Measurements from ENCODE around the gene GABRB1. TPM values are rescaled to one million over a fixed set of nuclear protein-coding genes. Genes with fewer than 3 reads are reported as not detected.

Gene GABRB1
- total and polyA plus RNA-seq, 2 donors (not counting 3 experiments of a cell fraction or from before 2014, with no cell fraction given): not detected

DNA sequence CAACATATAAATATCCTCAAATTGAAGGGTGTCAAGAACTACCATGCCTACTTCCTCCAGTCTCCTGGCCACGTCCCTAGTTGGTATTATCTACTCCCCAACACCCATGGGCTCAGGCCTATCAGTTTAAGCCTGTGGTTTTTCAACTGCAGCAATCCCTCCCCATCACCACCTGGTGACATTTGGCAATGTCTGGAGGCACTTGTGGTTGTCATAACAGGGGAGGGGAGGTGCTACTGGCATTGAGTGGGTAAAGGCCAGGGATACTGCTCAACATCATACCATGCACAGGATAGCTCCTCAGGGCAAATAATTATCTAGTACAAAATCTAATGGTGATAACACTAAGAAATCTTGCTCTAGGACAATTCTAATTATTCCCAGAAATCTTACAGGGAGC, 336.8 kb downstream of the GABRB1 start:
- no peaks in the 10 kb centered on the region for H3K9me1 ChIP-seq (replicated peaks; ENCODE audit: control insufficient read depth, extremely low read depth, insufficient read depth, low read length)
- BruUV-seq (replicated peaks): no TSS peak
- ChIA-PET CTCF (no interaction called here), POLR2A (no interaction called here)
- no peaks in the 10 kb centered on the region for H3K36me3 ChIP-seq (ENCODE audit: control insufficient read depth in 2 of 2, extremely low read depth in 1 of 2, insufficient read depth in 2 of 2, low read length in 2 of 2)
- H3K4me2 ChIP-seq (ENCODE audit: insufficient read depth, low read length): no peak overlapping the region
- dilution Hi-C loops (cut with MboI; ENCODE audit: extremely low pct_ligation_motif_present, low sequenced_read_pairs): no loop called here
- H3K4me3 ChIP-seq (replicated peaks in 1 of 3; ENCODE audit: insufficient read depth in 1 of 3, low read depth in 1 of 3, low read length in 3 of 3): no peak overlapping the region
- H3K4me1 ChIP-seq (ENCODE audit: control insufficient read depth, extremely low read depth, insufficient read depth, low read length): no peaks in the 10 kb centered on the region
- FAIRE-seq (no peak), DNase-seq (ENCODE audit: low read depth, low spot score) (no peak)
- H2AFZ ChIP-seq (ENCODE audit: low read depth, low read length): no peak overlapping the region
- intact Hi-C loops (cut with micrococcal nuclease): no loop called here
- no peaks in the 10 kb centered on the region for H3K79me2 ChIP-seq (ENCODE audit: control insufficient read depth, insufficient read depth, low read length)
- TF ChIP-seq, protein P1, sequence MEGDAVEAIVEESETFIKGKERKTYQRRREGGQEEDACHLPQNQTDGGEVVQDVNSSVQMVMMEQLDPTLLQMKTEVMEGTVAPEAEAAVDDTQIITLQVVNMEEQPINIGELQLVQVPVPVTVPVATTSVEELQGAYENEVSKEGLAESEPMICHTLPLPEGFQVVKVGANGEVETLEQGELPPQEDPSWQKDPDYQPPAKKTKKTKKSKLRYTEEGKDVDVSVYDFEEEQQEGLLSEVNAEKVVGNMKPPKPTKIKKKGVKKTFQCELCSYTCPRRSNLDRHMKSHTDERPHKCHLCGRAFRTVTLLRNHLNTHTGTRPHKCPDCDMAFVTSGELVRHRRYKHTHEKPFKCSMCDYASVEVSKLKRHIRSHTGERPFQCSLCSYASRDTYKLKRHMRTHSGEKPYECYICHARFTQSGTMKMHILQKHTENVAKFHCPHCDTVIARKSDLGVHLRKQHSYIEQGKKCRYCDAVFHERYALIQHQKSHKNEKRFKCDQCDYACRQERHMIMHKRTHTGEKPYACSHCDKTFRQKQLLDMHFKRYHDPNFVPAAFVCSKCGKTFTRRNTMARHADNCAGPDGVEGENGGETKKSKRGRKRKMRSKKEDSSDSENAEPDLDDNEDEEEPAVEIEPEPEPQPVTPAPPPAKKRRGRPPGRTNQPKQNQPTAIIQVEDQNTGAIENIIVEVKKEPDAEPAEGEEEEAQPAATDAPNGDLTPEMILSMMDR (IDR thresholded peaks at IDR 0.05; ENCODE audit: extremely low read depth in 1 of 2, insufficient read depth in 1 of 2, low read depth in 1 of 2, low read length in 2 of 2): no peak
- TF ChIP-seq GATA2 (IDR thresholded peaks at IDR 0.05; ENCODE audit: insufficient read depth, insufficient read length, low read depth, low read length) (no peak), POLR2AphosphoS5 (IDR thresholded peaks at IDR 0.05; ENCODE audit: insufficient read depth, low read depth, low read length) (no peak), EZH2 (IDR thresholded peaks at IDR 0.05; ENCODE audit: borderline replicate concordance, low read depth, low read length, severe bottlenecking) (no peak), POLR2A (IDR thresholded peaks at IDR 0.05; ENCODE audit: low read depth, low read length) (no peak), FOS (IDR thresholded peaks at IDR 0.05; ENCODE audit: borderline replicate concordance, insufficient read depth, low read length) (no peak)
- TF ChIP-seq, protein P2, sequence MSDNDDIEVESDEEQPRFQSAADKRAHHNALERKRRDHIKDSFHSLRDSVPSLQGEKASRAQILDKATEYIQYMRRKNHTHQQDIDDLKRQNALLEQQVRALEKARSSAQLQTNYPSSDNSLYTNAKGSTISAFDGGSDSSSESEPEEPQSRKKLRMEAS (IDR thresholded peaks at IDR 0.05; ENCODE audit: insufficient read depth, insufficient read length): no peak
- no peak overlapping the region for H3K9ac ChIP-seq (replicated peaks; ENCODE audit: extremely low read depth, insufficient read depth, low read length)
- H3K9me3 ChIP-seq (replicated peaks; ENCODE audit: control insufficient read depth, insufficient read depth, low read length): no peaks in the 10 kb centered on the region
- no peak overlapping the region for H3K27ac ChIP-seq (ENCODE audit: insufficient read depth, low read depth, low read length)
- H3K27me3 ChIP-seq (ENCODE audit: control insufficient read depth in 2 of 2, insufficient read depth in 2 of 2, low read length in 2 of 2): no peaks in the 10 kb centered on the region
- H4K20me1 ChIP-seq (replicated peaks; ENCODE audit: control insufficient read depth, extremely low read depth, insufficient read depth, low read length): no peaks in the 10 kb centered on the region

Measured in endothelial cell of umbilical vein (primary cell).